BJ (cell line): ENCODE measurements around the gene PDHX. TPM values are rescaled to one million over a fixed set of nuclear protein-coding genes. Genes with fewer than 3 reads are reported as not detected.
"Not testable (repeated sequence)": the region's sequence is repeated elsewhere in the genome, so short reads cannot be mapped to it uniquely, and the experiment has no call there.

Experiments used
- CTCF ChIA-PET: fragments of 350-600 bp; formaldehyde crosslinking; extraction: SDS; loops from one replicate; lab custom pipeline; 2021; ENCODE audit warnings: antibody characterized with exemption, inconsistent platforms; lab: Yijun Ruan, JAX
- POLR2A ChIA-PET: fragments of 300-600 bp; sonication (Branson Sonifier 250); formaldehyde crosslinking; extraction: SDS; loops from one replicate; lab custom pipeline; 2021; ENCODE audit warnings: antibody characterized with exemption; lab: Charles Lee
- DNase-seq: peaks from one replicate; pipeline ENCODE4 v3.0.0-alpha.2; 2011; ENCODE audit warnings: low read depth
- H3K27me3 ChIP-seq: 2 replicates; pipeline ENCODE4 v1.6.0; 2011; ENCODE audit warnings: low read length; ENCODE audit not compliant: control insufficient read depth, insufficient read depth
- H3K36me3 ChIP-seq: 2 replicates; pipeline ENCODE4 v1.5.1; 2011; ENCODE audit warnings: low read length; ENCODE audit not compliant: control insufficient read depth, insufficient read depth
- H3K4me3 ChIP-seq: 2 replicates; pipeline ENCODE4 v1.5.1; 2011; ENCODE audit warnings: low read depth, mild to moderate bottlenecking, control low read depth, low read length
- CTCF ChIP-seq: IDR thresholded peaks from 2 replicates; pipeline ENCODE4 v1.5.1; 2011; ENCODE audit warnings: low read depth, mild to moderate bottlenecking, control low read depth, inconsistent platforms, low read length, moderate library complexity; ENCODE audit not compliant: insufficient read depth
- polyA plus RNA-seq: library from polyadenylated mRNA; depleted of rRNA; stranded (reverse); fragments of >200 nt; gene quantifications from 2 replicates; pipeline ENCODE4 v1.2.3, GENCODE V29; 2011

PDHX gene
- polyA plus RNA-seq, 1 experiment, result 21.7 TPM

DNA sequence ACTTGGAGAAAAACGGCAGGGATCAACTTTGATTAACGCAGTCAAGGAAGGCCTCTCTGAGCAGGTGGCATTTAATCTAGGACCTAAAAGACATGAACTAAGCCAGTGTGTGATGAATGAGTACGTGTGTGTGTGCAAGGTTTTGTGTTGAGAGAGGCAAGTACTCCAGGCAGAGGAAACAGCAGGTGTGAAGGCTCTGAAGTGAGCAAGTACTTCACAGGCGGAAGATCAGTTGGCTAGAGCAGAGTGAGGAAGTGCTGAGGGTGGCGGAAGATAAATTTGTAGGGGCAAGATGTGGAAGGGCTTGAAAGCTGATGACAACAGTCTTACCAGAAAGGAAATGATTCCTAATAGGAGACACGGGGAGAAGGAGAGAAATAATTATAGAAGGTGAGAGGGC lies 7.0 kb upstream of the PDHX start:
- POLR2A ChIA-PET, result no interaction called here
- CTCF ChIA-PET, result no interaction called here
- TF ChIP-seq CTCF, result no peak
- no peak for DNase-seq
- H3K27me3 ChIP-seq, result no peaks in the 10 kb centered on the region
- no peaks in the 10 kb centered on the region; the same call in 1 of the 2 replicates for H3K36me3 ChIP-seq
- no peak overlapping the region for H3K4me3 ChIP-seq

GRCh38 chr11:34909955-34910354 lies 6.5 kb upstream of the PDHX start:
- H3K36me3 ChIP-seq, result no peaks in the 10 kb centered on the region; the same call in 1 of the 2 replicates
- CTCF ChIA-PET, result no interaction called here
- H3K27me3 ChIP-seq, result no peaks in the 10 kb centered on the region
- POLR2A ChIA-PET, result no interaction called here
- no peak for DNase-seq
- no peak overlapping the region for H3K4me3 ChIP-seq
- no peak for TF ChIP-seq CTCF

GRCh38 chr11:34910817-34911216 lies 5.6 kb upstream of the PDHX start:
- ChIA-PET POLR2A (no interaction called here), CTCF (no interaction called here)

DNA sequence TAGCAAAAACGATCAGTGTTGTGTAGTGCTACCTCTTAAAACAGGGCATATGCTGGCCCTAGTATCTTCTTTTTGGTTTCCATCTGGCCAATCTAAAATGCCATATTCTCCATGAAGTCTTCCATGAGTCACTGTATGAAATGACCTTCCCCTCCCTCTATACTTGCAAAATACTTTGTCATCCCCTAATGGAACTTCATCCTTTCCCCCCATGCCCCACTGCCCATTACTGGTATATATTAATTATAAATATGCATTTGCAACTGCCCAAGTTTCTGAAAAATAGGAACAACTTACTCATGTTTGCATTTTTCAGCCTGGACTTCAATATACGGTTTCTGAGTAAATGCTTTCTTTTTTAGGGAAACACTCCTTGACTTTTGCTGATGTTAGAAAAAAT lies 4.7 kb upstream of the PDHX start:
- Histone ChIP-seq H3K4me3 (no peak overlapping the region), H3K36me3 (no peaks in the 10 kb centered on the region; the same call in 1 of the 2 replicates), H3K27me3 (no peaks in the 10 kb centered on the region)
- no peak for TF ChIP-seq CTCF
- DNase-seq, result no peak
- ChIA-PET CTCF (no interaction called here), POLR2A (no interaction called here)

More at GRCh38 chr11:34910817-34911216, 5.6 kb upstream of the PDHX start:
- no peak for DNase-seq
- Histone ChIP-seq H3K36me3 (no peaks in the 10 kb centered on the region; the same call in 1 of the 2 replicates), H3K27me3 (no peaks in the 10 kb centered on the region), H3K4me3 (no peak overlapping the region)
- TF ChIP-seq CTCF, result no peak

GRCh38 chr11:34913556-34913955 lies 2.9 kb upstream of the PDHX start:
- H3K27me3 ChIP-seq, POLR2A ChIA-PET, H3K4me3 ChIP-seq, DNase-seq, CTCF ChIA-PET, H3K36me3 ChIP-seq: not testable (repeated sequence)
